ENCODE data around the gene CACNA1I.

DNA sequence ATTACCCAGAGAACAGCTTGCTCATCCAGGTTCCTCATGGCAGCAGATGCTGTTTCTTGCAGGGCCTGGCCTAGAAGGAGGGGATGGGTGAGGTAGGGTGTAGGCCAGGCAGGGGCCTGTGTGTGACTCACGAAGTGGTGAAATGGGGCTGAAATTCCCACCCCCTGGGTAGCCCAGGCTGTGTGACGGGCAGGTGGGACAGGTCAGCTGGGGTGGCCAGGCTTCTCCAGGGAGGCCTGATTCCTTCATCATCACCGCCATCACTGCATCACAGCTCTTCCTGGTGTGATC is 83.2 kb downstream of the CACNA1I start:
- TF ChIP-seq, protein P1, sequence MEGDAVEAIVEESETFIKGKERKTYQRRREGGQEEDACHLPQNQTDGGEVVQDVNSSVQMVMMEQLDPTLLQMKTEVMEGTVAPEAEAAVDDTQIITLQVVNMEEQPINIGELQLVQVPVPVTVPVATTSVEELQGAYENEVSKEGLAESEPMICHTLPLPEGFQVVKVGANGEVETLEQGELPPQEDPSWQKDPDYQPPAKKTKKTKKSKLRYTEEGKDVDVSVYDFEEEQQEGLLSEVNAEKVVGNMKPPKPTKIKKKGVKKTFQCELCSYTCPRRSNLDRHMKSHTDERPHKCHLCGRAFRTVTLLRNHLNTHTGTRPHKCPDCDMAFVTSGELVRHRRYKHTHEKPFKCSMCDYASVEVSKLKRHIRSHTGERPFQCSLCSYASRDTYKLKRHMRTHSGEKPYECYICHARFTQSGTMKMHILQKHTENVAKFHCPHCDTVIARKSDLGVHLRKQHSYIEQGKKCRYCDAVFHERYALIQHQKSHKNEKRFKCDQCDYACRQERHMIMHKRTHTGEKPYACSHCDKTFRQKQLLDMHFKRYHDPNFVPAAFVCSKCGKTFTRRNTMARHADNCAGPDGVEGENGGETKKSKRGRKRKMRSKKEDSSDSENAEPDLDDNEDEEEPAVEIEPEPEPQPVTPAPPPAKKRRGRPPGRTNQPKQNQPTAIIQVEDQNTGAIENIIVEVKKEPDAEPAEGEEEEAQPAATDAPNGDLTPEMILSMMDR (conservative IDR thresholded peaks at IDR 0.05 in 1 of 2, IDR thresholded peaks at IDR 0.05 in 1 of 2; ENCODE audit: low read depth in 1 of 2, low read length in 2 of 2): no peak
- TF ChIP-seq EZH2 (IDR thresholded peaks at IDR 0.05; ENCODE audit: low read length, missing control alignments): no peak
